ENCODE results near the gene DLGAP1. TPM values are rescaled to one million over a fixed set of nuclear protein-coding genes. Genes with fewer than 3 reads are reported as not detected.

The DLGAP1 gene
- total and polyA plus RNA-seq, 2 experiments from 2014 or later, result 17.0 to 48.5 TPM

- Mint-ChIP-seq H3K36me3 (ENCODE audit: low read depth) (no peaks in the 10 kb centered on the region; the same call in 2 of the 3 replicates), H3K4me1 (peaks cover 7% of the 10 kb centered on the region; the same call in 1 of the 3 replicates), H3K4me3 (no peak overlapping the region), H3K27me3 (ENCODE audit: insufficient read depth, low read depth, poor library complexity) (no peaks in the 10 kb centered on the region), H3K27ac (no peak overlapping the region), H3K9me3 (no peaks in the 10 kb centered on the region)
- no peaks in the 10 kb centered on the region for H3K79me2 ChIP-seq (replicated peaks; ENCODE audit: insufficient read depth)
- no peak overlapping the region for H3K4me3 ChIP-seq
- H3K27ac ChIP-seq (ENCODE audit: low read depth), result no peak overlapping the region
- H2AFZ ChIP-seq, result no peak overlapping the region
- no peaks in the 10 kb centered on the region for H3K27me3 ChIP-seq (ENCODE audit: insufficient read depth)
- no peaks in the 10 kb centered on the region for H3K9me2 ChIP-seq (ENCODE audit: insufficient read depth)
- H3F3A ChIP-seq (replicated peaks; ENCODE audit: low read depth), result no peaks in the 10 kb centered on the region
- H3K4me1 ChIP-seq (ENCODE audit: insufficient read depth), result no peaks in the 10 kb centered on the region
- no peak for DNase-seq (ENCODE audit: low spot score)
- TF ChIP-seq CTCF (conservative IDR thresholded peaks at IDR 0.05; ENCODE audit: low read depth in 2 of 2) (no peak), NANOG (IDR thresholded peaks at IDR 0.05; ENCODE audit: borderline replicate concordance) (no peak), JUNB (IDR thresholded peaks at IDR 0.05; ENCODE audit: unreplicated experiment) (no peak), ZNF114 (CRISPR knock-in tag; IDR thresholded peaks at IDR 0.05) (no peak), POLR2AphosphoS5 (IDR thresholded peaks at IDR 0.05; ENCODE audit: low read depth) (no peak), STAT1 (IDR thresholded peaks at IDR 0.05; ENCODE audit: unreplicated experiment) (no peak), EZH2 (IDR thresholded peaks at IDR 0.05; ENCODE audit: low read depth, unreplicated experiment) (no peak), EZH2phosphoT487 (IDR thresholded peaks at IDR 0.05; ENCODE audit: unreplicated experiment) (no peak), ZNF331 (CRISPR knock-in tag; IDR thresholded peaks at IDR 0.05; ENCODE audit: low read depth) (no peak), CREB1 (CRISPR knock-in tag; IDR thresholded peaks at IDR 0.05; ENCODE audit: low read depth) (no peak), ZNF462 (CRISPR knock-in tag; IDR thresholded peaks at IDR 0.05) (no peak), ETS1 (IDR thresholded peaks at IDR 0.05) (no peak), REST (IDR thresholded peaks at IDR 0.05; ENCODE audit: unreplicated experiment) (no peak)
- no peaks in the 10 kb centered on the region for H3K36me3 ChIP-seq (ENCODE audit: insufficient read depth)
- ATAC-seq, result no peak
- H3K4me2 ChIP-seq, result no peak overlapping the region
- no peaks in the 10 kb centered on the region for H4K20me1 ChIP-seq (replicated peaks; ENCODE audit: insufficient read depth)
Measured at GRCh38 chr18:3815991-3816390, 639.1 kb downstream of the DLGAP1 start.

Measured in GM23338 (cell line).